GM10248 (cell line): ENCODE data around the gene GPR18.
A peak's percentile ranks its signal among the peaks of the same experiment; 100 is the strongest.
"Not testable (repeated sequence)": the region's sequence is repeated elsewhere in the genome, so short reads cannot be mapped to it uniquely, and the experiment has no call there.

ENCODE experiments used
- CTCF ChIA-PET: fragments of 300-600 bp; sonication (Branson Sonifier 250); formaldehyde crosslinking; extraction: SDS; loops from one replicate; lab custom pipeline; 2021; ENCODE audit warnings: antibody characterized with exemption; lab: Yijun Ruan, JAX
- POLR2A ChIA-PET: fragments of 350-650 bp; sonication (Branson Sonifier 250); formaldehyde crosslinking; extraction: SDS; loops from one replicate; lab custom pipeline; 2020; ENCODE audit warnings: antibody characterized with exemption; lab: Yijun Ruan, JAX
- DNase-seq: peaks from one replicate; pipeline ENCODE4 v3.0.0; 2012; ENCODE audit errors: extremely low spot score
- CTCF ChIP-seq: IDR thresholded peaks from 2 replicates; pipeline ENCODE4 v1.5.1; 2012; ENCODE audit warnings: mild to moderate bottlenecking, low read depth; ENCODE audit errors: extremely low read depth, missing control alignments, control extremely low read depth

Gene GPR18

GRCh38 chr13:99214731-99215130 is 43.4 kb downstream of the GPR18 start:
- no peak for DNase-seq
- no peak for TF ChIP-seq CTCF
- POLR2A ChIA-PET, result no interaction called here
- CTCF ChIA-PET, result interaction anchor here (1.0 to 2.2 kb wide), 5 partner anchors 9 to 222 kb away, joined by 3 to 9 read pairs (median 5); no protein-coding TSS in a partner anchor

- no peak for TF ChIP-seq CTCF
- peak; percentile 57 for DNase-seq
- ChIA-PET POLR2A (no interaction called here), CTCF (interaction anchor here (1.0 to 2.2 kb wide), 5 partner anchors 8 to 222 kb away, joined by 3 to 9 read pairs (median 5); no protein-coding TSS in a partner anchor)
Measured at GRCh38 chr13:99214232-99214631, 43.9 kb downstream of the GPR18 start.

GRCh38 chr13:99211421-99212035 is 46.7 kb downstream of the GPR18 start:
- ChIA-PET POLR2A (no interaction called here), CTCF (interaction anchor here (1.1 to 1.7 kb wide), 2 partner anchors 55 to 58 kb away, joined by 3 read pairs; no protein-coding TSS in a partner anchor)
- no peak for DNase-seq
- TF ChIP-seq CTCF, result no peak

- POLR2A ChIA-PET, DNase-seq: not testable (repeated sequence)
- CTCF ChIA-PET, result interaction anchor here (1.7 kb wide), 1 partner anchor 59 kb away, joined by 3 read pairs; no protein-coding TSS in a partner anchor
Measured at GRCh38 chr13:99210627-99211026, 47.6 kb downstream of the GPR18 start.

GRCh38 chr13:99208845-99209527 is 49.2 kb downstream of the GPR18 start:
- ChIA-PET POLR2A (no interaction called here), CTCF (interaction anchor here (1.2 to 5.2 kb wide), 2 partner anchors 8 to 32 kb away, joined by 3 to 24 read pairs; no protein-coding TSS in a partner anchor)
- DNase-seq, result no peak
- no peak for TF ChIP-seq CTCF

GRCh38 chr13:99208185-99208584 is 50.0 kb downstream of the GPR18 start:
- CTCF ChIA-PET, result interaction anchor here (1.3 to 5.2 kb wide), 3 partner anchors 23 to 228 kb away, joined by 4 to 24 read pairs (median 5); no protein-coding TSS in a partner anchor

More at GRCh38 chr13:99208185-99208584, 50.0 kb downstream of the GPR18 start:
- no peak for TF ChIP-seq CTCF
- POLR2A ChIA-PET, result no interaction called here
- no peak for DNase-seq
